ENCODE data around the gene LTBP3. TPM values are rescaled to one million over a fixed set of nuclear protein-coding genes. Genes with fewer than 3 reads are reported as not detected.

Gene LTBP3
- total and polyA plus RNA-seq, 2 donors (not counting 3 experiments of a cell fraction or from before 2014, with no cell fraction given), result 120 to 209 TPM

GRCh38 chr11:65497141-65498041, 60.8 kb downstream of the LTBP3 start:
- H4K20me1 ChIP-seq (replicated peaks; ENCODE audit: control insufficient read depth, extremely low read depth, insufficient read depth, low read length), result peaks cover 5% of the 10 kb centered on the region
- no TSS peak for BruUV-seq (replicated peaks)
- no peaks in the 10 kb centered on the region for H3K27me3 ChIP-seq (ENCODE audit: control insufficient read depth in 2 of 2, insufficient read depth in 2 of 2, low read length in 2 of 2)
- no peaks in the 10 kb centered on the region for H3K9me3 ChIP-seq (replicated peaks; ENCODE audit: control insufficient read depth, insufficient read depth, low read length)
- H3K4me3 ChIP-seq (replicated peaks in 1 of 3; ENCODE audit: insufficient read depth in 1 of 3, low read depth in 1 of 3, low read length in 3 of 3), result peak overlapping the region; percentile 0 to 91 (median 48)
- ChIA-PET POLR2A (interaction anchor here (0.6 to 13.9 kb wide), 19 partner anchors 8 to 126 kb away, joined by 3 to 283 read pairs (median 9); partner anchors contain the start of gene NEAT1), CTCF (interaction anchor here (1.0 to 13.9 kb wide), 9 partner anchors 10 to 168 kb away, joined by 3 to 247 read pairs (median 4); partner anchors contain the start of gene SLC25A45)
- intact Hi-C loops (cut with micrococcal nuclease) (loop anchor here (1.0 to 5.0 kb wide), 4 partner anchors 10 to 40 kb away; no protein-coding TSS in a partner anchor), dilution Hi-C loops (cut with MboI; ENCODE audit: extremely low pct_ligation_motif_present, low sequenced_read_pairs) (no loop called here)
- no peak overlapping the region for H2AFZ ChIP-seq (ENCODE audit: low read depth, low read length)
- H3K79me2 ChIP-seq (ENCODE audit: control insufficient read depth, insufficient read depth, low read length), result peaks cover 53% of the 10 kb centered on the region
- peaks cover 2 to 7% of the 10 kb centered on the region in 2 experiments for H3K36me3 ChIP-seq (ENCODE audit: control insufficient read depth in 2 of 2, extremely low read depth in 1 of 2, insufficient read depth in 2 of 2, low read length in 2 of 2)
- DNase-seq (ENCODE audit: low read depth, low spot score) (peak; percentile 99), FAIRE-seq (peak; percentile 77)
- peak overlapping the region; percentile 95 for H3K27ac ChIP-seq (ENCODE audit: insufficient read depth, low read depth, low read length)
- H3K9me1 ChIP-seq (replicated peaks; ENCODE audit: control insufficient read depth, extremely low read depth, insufficient read depth, low read length), result no peaks in the 10 kb centered on the region
- TF ChIP-seq FOS (IDR thresholded peaks at IDR 0.05; ENCODE audit: borderline replicate concordance, insufficient read depth, low read length) (no peak), GATA2 (IDR thresholded peaks at IDR 0.05; ENCODE audit: insufficient read depth, insufficient read length, low read depth, low read length) (no peak), CTCF (IDR thresholded peaks at IDR 0.05; ENCODE audit: extremely low read depth in 1 of 2, insufficient read depth in 1 of 2, low read depth in 1 of 2, low read length in 2 of 2) (no peak), POLR2AphosphoS5 (IDR thresholded peaks at IDR 0.05; ENCODE audit: insufficient read depth, low read depth, low read length) (peak; percentile 100), JUN (IDR thresholded peaks at IDR 0.05; ENCODE audit: borderline replicate concordance, insufficient read depth, insufficient read length, low read depth) (no peak), EZH2 (IDR thresholded peaks at IDR 0.05; ENCODE audit: borderline replicate concordance, low read depth, low read length, severe bottlenecking) (no peak), MYC (IDR thresholded peaks at IDR 0.05; ENCODE audit: low read depth, low read length) (peak; percentile 6), MAX (IDR thresholded peaks at IDR 0.05; ENCODE audit: insufficient read depth, insufficient read length) (peak; percentile 45), POLR2A (IDR thresholded peaks at IDR 0.05; ENCODE audit: low read depth, low read length) (peak; percentile 98)
- peaks cover 45% of the 10 kb centered on the region for H3K4me1 ChIP-seq (ENCODE audit: control insufficient read depth, extremely low read depth, insufficient read depth, low read length)
- peak overlapping the region; percentile 95 for H3K9ac ChIP-seq (replicated peaks; ENCODE audit: extremely low read depth, insufficient read depth, low read length)
- peak overlapping the region; percentile 90 for H3K4me2 ChIP-seq (ENCODE audit: insufficient read depth, low read length)

Measured in endothelial cell of umbilical vein (primary cell).